ENCODE measurements around the gene PRRC2C. TPM values are rescaled to one million over a fixed set of nuclear protein-coding genes. Genes with fewer than 3 reads are reported as not detected.

PRRC2C gene
- total RNA-seq, 1 experiment from 2014 or later = 208 TPM

GRCh38 chr1:171627020-171627419 is 141.7 kb downstream of the PRRC2C start:
- Mint-ChIP-seq H3K9me3 (ENCODE audit: unreplicated experiment) (no peaks in the 10 kb centered on the region), H3K4me3 (ENCODE audit: unreplicated experiment) (no peak overlapping the region), H3K4me1 (ENCODE audit: low read depth, unreplicated experiment) (no peaks in the 10 kb centered on the region), H3K27me3 (ENCODE audit: insufficient read depth, unreplicated experiment) (no peaks in the 10 kb centered on the region), H3K36me3 (ENCODE audit: insufficient read depth, unreplicated experiment) (no peaks in the 10 kb centered on the region), H3K27ac (ENCODE audit: unreplicated experiment) (no peak overlapping the region)
- DNase-seq = no peak
- H3K36me3 ChIP-seq (ENCODE audit: control insufficient read depth, insufficient read depth, low read length) = no peaks in the 10 kb centered on the region
- TF ChIP-seq CTCF (IDR thresholded peaks at IDR 0.05; ENCODE audit: insufficient read depth in 1 of 2, low read depth in 1 of 2, low read length in 1 of 2, severe bottlenecking in 1 of 2, unreplicated experiment in 1 of 2) = no peak
- no TSS peak for BruUV-seq (replicated peaks)
- H3K9me3 ChIP-seq = no peaks in the 10 kb centered on the region
- ChIA-PET POLR2A (no interaction called here), CTCF (no interaction called here)
- intact Hi-C loops (cut with micrococcal nuclease; ENCODE audit: unreplicated experiment) = no loop called here
- H3K4me1 ChIP-seq = no peaks in the 10 kb centered on the region
- H3K4me3 ChIP-seq (ENCODE audit: low read depth, low read length) = no peak overlapping the region
- no peaks in the 10 kb centered on the region for H3K27me3 ChIP-seq (replicated peaks; ENCODE audit: control insufficient read depth, insufficient read depth, low read length)

- CTCF ChIA-PET = no interaction called here
- no peak overlapping the region for H3K4me3 Mint-ChIP-seq (ENCODE audit: unreplicated experiment)
- intact Hi-C loops (cut with micrococcal nuclease; ENCODE audit: unreplicated experiment) = no loop called here
Measured at GRCh38 chr1:171628225-171628624, 142.9 kb downstream of the PRRC2C start.

GRCh38 chr1:171635661-171636060 is 150.3 kb downstream of the PRRC2C start:
- H3K27me3 ChIP-seq (replicated peaks; ENCODE audit: control insufficient read depth, insufficient read depth, low read length) = no peaks in the 10 kb centered on the region
- H3K4me1 ChIP-seq = no peaks in the 10 kb centered on the region
- no TSS peak for BruUV-seq (replicated peaks)
- CTCF ChIA-PET = no interaction called here
- intact Hi-C loops (cut with micrococcal nuclease; ENCODE audit: unreplicated experiment) = no loop called here
- no peaks in the 10 kb centered on the region for H3K36me3 ChIP-seq (ENCODE audit: control insufficient read depth, insufficient read depth, low read length)
- Mint-ChIP-seq H3K4me1 (ENCODE audit: low read depth, unreplicated experiment) (no peaks in the 10 kb centered on the region), H3K36me3 (ENCODE audit: insufficient read depth, unreplicated experiment) (no peaks in the 10 kb centered on the region), H3K27me3 (ENCODE audit: insufficient read depth, unreplicated experiment) (no peaks in the 10 kb centered on the region), H3K4me3 (ENCODE audit: unreplicated experiment) (no peak overlapping the region), H3K9me3 (ENCODE audit: unreplicated experiment) (no peaks in the 10 kb centered on the region), H3K27ac (ENCODE audit: unreplicated experiment) (no peak overlapping the region)
- POLR2A ChIA-PET = no interaction called here
- H3K4me3 ChIP-seq (ENCODE audit: low read depth, low read length) = no peak overlapping the region
- no peaks in the 10 kb centered on the region for H3K9me3 ChIP-seq
- DNase-seq = no peak
- no peak for TF ChIP-seq CTCF (IDR thresholded peaks at IDR 0.05; ENCODE audit: insufficient read depth in 1 of 2, low read depth in 1 of 2, low read length in 1 of 2, severe bottlenecking in 1 of 2, unreplicated experiment in 1 of 2)

More at GRCh38 chr1:171628225-171628624, 142.9 kb downstream of the PRRC2C start:
- Mint-ChIP-seq H3K27ac (ENCODE audit: unreplicated experiment) (no peak overlapping the region), H3K36me3 (ENCODE audit: insufficient read depth, unreplicated experiment) (no peaks in the 10 kb centered on the region), H3K27me3 (ENCODE audit: insufficient read depth, unreplicated experiment) (no peaks in the 10 kb centered on the region), H3K9me3 (ENCODE audit: unreplicated experiment) (no peaks in the 10 kb centered on the region), H3K4me1 (ENCODE audit: low read depth, unreplicated experiment) (no peaks in the 10 kb centered on the region)
- POLR2A ChIA-PET = no interaction called here
- Histone ChIP-seq H3K4me3 (ENCODE audit: low read depth, low read length) (no peak overlapping the region), H3K4me1 (no peaks in the 10 kb centered on the region), H3K9me3 (no peaks in the 10 kb centered on the region), H3K27me3 (replicated peaks; ENCODE audit: control insufficient read depth, insufficient read depth, low read length) (no peaks in the 10 kb centered on the region), H3K36me3 (ENCODE audit: control insufficient read depth, insufficient read depth, low read length) (no peaks in the 10 kb centered on the region)
- no peak for DNase-seq
- TF ChIP-seq CTCF (IDR thresholded peaks at IDR 0.05; ENCODE audit: insufficient read depth in 1 of 2, low read depth in 1 of 2, low read length in 1 of 2, severe bottlenecking in 1 of 2, unreplicated experiment in 1 of 2) = no peak
- no TSS peak for BruUV-seq (replicated peaks)

Measured in Caco-2 (cell line).